ENCODE data around the gene SBK2.

SBK2 gene

DNA sequence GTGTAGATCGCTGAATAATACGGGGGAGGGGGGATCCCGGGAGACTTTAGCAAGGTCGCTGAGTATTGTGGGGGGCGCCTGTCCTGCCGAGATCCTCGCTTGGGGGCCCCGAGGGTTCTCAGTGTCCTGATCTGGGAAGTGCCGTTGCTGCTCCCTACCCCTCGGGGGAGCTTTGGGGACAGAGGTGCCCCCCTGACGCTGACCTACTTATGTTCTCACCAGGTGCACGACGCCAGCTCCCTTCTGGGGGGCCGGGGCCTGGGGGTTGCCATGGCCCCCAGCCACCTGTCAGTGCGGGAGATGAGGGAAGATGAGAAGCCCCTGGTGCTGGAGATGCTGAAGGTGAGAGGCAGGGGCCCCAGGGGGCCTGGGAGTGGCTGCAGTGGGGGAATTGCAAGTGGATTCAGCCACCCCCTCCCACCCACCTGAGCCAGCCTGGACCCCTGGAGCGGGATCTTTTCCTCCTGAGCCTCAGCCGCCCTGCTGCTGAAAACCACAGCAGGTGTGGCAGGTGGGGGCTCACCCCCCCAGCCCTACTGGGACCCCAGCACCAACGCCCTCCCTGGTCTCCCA is 51.4 kb downstream of the SBK2 start:
- DNase-seq: no peak

DNA sequence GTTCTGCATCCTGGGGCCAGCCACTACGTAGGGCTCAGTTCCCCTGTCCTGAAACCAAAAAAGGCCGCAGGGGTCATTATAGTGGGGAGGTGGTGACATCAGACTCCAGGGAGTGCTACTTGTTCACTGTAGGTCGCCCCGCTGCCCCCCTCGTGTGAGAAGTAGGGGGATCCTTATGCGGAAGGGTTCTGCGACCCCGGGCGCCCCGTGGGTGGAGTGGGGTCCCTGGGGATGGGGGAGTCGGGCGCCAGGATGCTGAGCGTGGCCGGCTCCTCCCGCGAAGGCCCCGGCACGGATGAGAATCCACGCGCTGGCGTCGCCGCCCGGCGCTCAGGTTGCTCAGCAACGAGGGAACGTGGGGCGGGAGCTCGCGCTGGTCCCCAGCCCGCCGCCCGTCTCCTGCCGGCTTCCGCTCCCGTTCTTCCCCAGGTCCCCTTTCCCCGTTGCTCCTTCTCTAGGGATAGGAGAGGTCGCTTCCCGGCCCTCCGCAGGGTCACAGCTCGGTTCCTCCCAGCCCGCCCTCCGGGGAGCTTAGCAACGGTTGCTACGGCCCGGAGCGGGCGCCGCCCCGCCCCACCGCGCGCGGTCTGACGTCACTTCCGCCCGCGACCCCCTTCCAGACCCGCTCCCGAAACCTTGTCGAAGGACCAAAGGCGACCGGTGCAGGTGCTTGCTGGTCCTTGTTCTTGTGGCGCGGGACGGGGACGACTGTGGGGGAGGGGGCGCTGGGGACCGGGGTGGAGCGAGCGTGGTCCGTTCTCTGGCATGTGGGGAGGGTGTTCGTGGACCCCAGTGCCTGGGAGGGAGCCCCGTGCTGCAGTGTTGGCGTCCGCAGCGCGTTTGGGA is 52.1 kb downstream of the SBK2 start, which contains the start of gene NAT14:
Gene NAT14 (plus strand): TSS at position 596 of the 846 bp plus-strand sequence. CDS start 521 bp downstream, outside the sequence.
- no peak for DNase-seq

DNA sequence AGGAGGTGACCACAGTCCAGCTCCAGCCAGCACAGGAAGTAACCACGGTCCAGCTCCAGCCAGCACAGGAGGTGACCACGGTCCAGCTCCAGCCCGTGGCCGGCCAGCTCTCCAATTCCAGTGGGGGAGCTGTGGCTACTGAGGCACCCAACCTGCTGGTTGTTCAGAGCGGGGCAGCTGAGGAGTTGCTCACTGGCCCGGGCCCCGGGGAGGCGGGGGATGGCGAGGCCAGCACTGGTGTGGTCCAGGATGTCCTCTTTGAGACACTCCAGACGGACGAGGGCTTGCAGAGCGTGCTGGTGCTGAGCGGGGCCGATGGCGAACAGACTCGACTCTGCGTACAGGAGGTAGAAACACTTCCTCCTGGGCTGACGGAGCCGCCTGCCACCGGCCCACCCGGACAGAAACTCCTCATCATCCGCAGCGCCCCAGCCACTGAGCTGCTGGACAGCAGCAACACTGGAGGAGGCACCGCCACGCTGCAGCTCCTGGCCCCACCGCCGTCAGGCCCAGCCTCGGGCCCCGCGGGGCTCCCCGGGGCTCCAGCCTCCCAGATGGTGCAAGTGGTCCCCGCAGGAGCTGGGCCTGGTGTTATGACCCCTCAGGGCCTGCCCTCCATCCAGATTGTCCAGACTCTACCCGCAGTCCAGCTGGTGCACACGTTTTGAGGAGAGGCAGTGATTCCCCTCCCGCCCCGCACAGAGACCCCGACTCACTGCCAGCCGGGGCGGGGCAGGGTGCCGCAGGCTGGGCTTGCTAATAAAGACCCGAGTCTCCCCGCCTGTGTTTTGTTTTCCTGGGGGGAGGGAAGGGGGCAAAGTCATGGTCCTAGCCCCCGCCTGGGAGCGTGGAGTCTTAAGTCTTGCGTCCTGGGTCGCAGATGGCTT is 53.0 kb downstream of the SBK2 start:
- DNase-seq: no peak

DNA sequence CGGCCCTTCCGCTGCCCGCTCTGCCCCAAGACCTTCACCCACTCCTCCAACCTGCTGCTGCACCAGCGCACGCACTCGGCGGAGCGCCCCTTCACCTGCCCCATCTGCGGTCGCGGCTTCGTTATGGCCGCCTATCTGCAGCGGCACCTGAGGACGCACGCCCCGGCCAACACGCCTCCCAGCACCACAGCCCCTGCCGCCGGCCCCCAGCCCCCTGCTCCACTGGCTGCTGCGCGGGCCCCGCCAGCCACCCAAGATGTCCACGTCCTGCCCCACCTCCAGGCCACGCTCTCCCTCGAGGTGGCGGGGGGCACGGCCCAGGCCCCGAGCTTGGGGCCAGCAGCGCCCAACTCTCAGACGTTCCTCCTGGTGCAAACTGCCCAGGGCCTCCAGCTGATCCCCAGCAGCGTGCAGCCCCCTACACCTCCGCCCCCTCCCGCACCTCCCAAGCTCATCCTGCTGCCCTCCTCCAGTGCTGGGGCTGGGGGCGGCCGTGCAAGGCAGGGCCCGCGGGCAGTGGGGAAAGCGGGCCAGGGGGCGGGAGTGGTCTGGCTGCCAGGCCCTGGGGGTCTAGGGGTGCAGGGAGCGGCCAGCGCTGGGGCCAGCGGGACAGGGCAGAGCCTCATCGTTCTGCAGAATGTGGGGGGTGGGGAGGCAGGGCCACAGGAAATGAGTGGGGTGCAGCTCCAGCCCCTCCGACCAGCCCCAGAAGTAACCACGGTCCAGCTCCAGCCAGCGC is 53.8 kb downstream of the SBK2 start:
- no peak for DNase-seq

DNA sequence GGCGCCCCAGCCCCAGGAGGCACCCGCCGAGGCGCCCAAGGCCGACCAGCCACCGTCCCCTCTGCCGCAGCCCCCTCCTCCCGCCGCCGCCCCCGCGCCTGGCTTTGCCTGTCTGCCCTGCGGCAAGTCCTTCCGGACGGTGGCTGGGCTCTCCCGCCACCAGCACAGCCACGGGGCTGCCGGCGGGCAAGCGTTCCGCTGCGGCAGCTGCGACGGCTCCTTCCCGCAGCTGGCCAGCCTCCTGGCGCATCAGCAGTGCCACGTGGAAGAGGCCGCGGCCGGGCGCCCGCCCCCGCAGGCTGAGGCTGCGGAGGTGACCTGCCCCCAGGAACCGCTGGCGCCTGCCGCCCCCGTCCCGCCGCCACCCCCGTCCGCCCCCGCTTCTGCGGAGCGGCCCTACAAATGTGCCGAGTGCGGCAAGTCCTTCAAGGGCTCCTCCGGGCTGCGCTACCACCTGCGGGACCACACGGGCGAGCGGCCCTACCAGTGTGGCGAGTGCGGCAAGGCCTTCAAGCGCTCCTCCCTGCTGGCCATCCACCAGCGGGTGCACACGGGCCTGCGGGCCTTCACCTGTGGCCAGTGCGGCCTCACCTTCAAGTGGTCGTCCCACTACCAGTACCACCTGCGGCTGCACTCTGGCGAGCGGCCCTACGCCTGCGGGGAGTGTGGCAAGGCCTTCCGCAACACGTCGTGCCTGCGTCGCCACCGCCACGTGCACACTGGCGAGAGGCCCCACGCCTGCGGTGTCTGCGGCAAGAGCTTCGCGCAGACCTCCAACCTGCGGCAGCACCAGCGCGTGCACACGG is 54.6 kb downstream of the SBK2 start:
- DNase-seq: no peak

DNA sequence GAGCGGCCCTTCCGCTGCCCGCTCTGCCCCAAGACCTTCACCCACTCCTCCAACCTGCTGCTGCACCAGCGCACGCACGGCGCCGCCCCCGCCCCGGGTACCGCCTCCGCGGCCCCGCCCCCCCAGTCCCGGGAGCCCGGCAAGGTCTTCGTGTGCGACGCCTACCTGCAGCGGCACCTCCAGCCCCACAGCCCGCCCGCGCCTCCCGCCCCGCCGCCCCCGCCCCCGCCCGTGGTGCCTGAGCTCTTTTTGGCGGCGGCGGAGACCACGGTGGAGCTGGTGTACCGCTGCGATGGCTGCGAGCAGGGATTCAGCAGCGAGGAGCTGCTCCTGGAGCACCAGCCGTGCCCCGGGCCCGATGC is 55.2 kb downstream of the SBK2 start:
- no peak for DNase-seq

DNA sequence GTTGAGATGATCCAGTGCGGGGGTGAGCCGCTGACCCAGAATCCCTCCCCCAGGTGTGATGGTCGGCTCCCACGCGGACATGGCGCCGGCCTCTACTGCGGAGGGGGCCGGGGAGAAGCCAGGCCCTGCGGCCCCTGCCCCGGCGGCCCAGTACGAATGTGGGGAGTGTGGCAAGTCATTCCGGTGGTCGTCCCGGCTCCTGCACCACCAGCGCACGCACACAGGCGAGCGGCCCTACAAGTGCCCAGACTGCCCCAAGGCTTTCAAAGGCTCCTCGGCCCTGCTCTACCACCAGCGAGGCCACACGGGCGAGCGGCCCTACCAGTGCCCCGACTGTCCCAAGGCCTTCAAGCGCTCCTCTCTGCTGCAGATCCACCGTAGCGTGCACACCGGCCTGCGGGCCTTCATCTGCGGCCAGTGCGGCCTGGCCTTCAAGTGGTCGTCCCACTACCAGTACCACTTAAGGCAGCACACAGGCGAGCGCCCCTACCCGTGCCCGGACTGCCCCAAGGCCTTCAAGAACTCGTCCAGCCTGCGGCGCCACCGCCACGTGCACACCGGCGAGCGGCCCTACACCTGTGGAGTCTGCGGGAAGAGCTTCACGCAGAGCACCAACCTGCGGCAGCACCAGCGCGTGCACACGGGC is 55.7 kb downstream of the SBK2 start:
- no peak for DNase-seq

DNA sequence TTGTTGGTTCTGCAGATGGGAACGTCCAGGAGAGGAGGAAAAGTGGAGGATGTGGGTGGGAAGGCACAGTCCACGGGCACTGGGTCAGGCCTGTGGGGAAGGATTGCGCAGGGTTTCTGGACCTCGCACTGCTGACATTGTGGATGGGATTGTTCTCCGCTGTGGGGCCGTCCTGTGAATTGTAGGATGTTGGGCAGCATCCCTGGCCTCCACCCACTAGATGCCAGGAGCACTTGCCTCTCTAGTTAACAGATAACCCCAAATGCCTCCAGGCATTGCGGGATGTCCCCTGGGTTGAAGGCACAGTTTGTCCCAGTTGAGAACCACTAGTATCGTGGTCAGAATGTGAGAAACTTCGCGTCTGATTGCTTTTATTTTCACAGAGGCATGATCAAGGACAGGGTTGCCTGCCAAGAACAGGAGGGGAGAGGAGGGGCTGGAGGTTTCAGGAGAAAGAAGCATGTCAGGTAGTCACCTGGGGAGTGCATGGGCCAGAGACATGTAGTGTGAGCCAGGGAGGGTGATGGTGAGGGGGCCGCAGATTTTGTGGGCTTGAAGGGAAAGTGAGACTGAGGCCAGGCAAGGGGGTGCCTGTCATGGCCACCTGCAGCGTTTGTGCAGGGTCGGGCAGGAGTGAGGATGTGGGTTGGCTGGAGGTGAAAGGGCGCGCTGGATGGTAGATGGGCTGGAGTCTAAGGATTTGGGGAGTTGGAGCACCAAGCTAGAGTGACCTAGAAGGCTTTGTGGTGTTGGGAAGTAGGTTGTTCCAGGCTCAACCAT is 57.3 kb downstream of the SBK2 start:
- no peak for DNase-seq

DNA sequence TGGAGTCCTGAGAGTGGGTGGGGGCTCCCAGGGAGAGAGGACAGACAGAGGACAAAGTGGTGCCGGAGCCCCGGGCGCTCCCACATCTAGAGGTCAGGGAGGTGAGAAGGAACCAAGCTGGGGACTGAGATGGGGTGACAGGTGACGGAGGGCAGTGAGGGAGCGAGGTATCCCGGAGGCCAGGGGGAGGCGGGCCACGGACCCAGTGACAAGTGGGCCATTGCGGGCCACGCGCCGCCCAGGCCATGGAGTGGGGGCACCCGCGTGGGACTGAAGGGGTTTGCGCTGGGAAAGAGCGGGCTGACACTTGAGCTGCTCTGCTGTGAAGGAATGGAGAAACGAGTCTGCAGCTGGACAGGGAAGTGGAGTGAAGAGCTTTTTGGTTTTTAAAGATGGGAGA is 57.9 kb downstream of the SBK2 start:
- no peak for DNase-seq
